ENCODE results near the gene IFFO2. TPM values are rescaled to one million over a fixed set of nuclear protein-coding genes. Genes with fewer than 3 reads are reported as not detected.

Gene IFFO2
- polyA plus RNA-seq, 1 of the 3 experiments (the other 2 are of a cell fraction): 10.5 TPM

GRCh38 chr1:18928406-18928805 is 28.1 kb downstream of the IFFO2 start:
- Histone ChIP-seq H3K79me2 (ENCODE audit: insufficient read depth) (peaks cover 71% of the 10 kb centered on the region), H4K20me1 (ENCODE audit: insufficient read depth) (no peaks in the 10 kb centered on the region), H2AFZ (ENCODE audit: low read depth) (no peak overlapping the region), H3K4me2 (peak overlapping the region; percentile 66), H3K27me3 (ENCODE audit: insufficient read depth) (no peaks in the 10 kb centered on the region), H3K9ac (no peak overlapping the region), H3K9me3 (no peaks in the 10 kb centered on the region), H3K36me3 (replicated peaks in 1 of 2; ENCODE audit: control insufficient read depth in 1 of 2, insufficient read depth in 2 of 2, low read length in 1 of 2) (no peaks in the 10 kb centered on the region), H3K27ac (ENCODE audit: low read depth in 2 of 2, low read length in 1 of 2) (peak overlapping the region in 1 of 2 experiments; percentile 94; a peak in 2 of 4 replicates), H3F3A (replicated peaks; ENCODE audit: insufficient read depth) (no peaks in the 10 kb centered on the region), H3K4me1 (ENCODE audit: control insufficient read depth in 1 of 2, insufficient read depth in 2 of 2, low read depth in 1 of 2, low read length in 1 of 2) (peaks cover 27 to 32% of the 10 kb centered on the region in 2 experiments; a peak in 3 of 4 replicates), H3K4me3 (ENCODE audit: low read depth in 2 of 2, low read length in 1 of 2) (no peak overlapping the region), H3K9me2 (no peaks in the 10 kb centered on the region)
- POLR2A ChIA-PET: no interaction called here
- 93% methylated on average over 5 of the region's 8 CpGs for WGBS (ENCODE audit: low lambda C conversion rate)
- CTCF ChIA-PET: interaction anchor here (0.9 to 8.4 kb wide), 3 partner anchors 16 to 22 kb away, joined by 3 to 98 read pairs (median 8); no protein-coding TSS in a partner anchor
- DNase-seq: no peak
- TF ChIP-seq USF1 (IDR thresholded peaks at IDR 0.05; ENCODE audit: borderline replicate concordance, low read depth) (no peak), EZH2phosphoT487 (IDR thresholded peaks at IDR 0.05; ENCODE audit: borderline replicate concordance, low read depth) (no peak), POLR2AphosphoS5 (IDR thresholded peaks at IDR 0.05; ENCODE audit: low read depth, low read length) (no peak), IRF3 (IDR thresholded peaks at IDR 0.05; ENCODE audit: low read depth, low read length) (no peak), REST (IDR thresholded peaks at IDR 0.05; ENCODE audit: low read depth, low read length) (no peak), RFX5 (IDR thresholded peaks at IDR 0.05; ENCODE audit: low read length) (no peak), FOSL2 (IDR thresholded peaks at IDR 0.05; ENCODE audit: borderline replicate concordance, low read depth) (no peak), TAF1 (IDR thresholded peaks at IDR 0.05; ENCODE audit: borderline replicate concordance, low read depth, low read length) (no peak), TEAD4 (IDR thresholded peaks at IDR 0.05; ENCODE audit: borderline replicate concordance, insufficient read depth) (no peak), FOXJ3 (CRISPR knock-in tag; IDR thresholded peaks at IDR 0.05) (no peak), NRF1 (IDR thresholded peaks at IDR 0.05; ENCODE audit: low read depth, low read length) (no peak), SMC3 (IDR thresholded peaks at IDR 0.05; ENCODE audit: low read depth, low read length) (no peak), YY1 (IDR thresholded peaks at IDR 0.05; ENCODE audit: low read depth) (no peak), SIN3A (IDR thresholded peaks at IDR 0.05; ENCODE audit: borderline replicate concordance, low read depth, low read length) (no peak), MEF2A (IDR thresholded peaks at IDR 0.05; ENCODE audit: borderline replicate concordance, low read depth) (no peak)
- TF ChIP-seq, protein P1, sequence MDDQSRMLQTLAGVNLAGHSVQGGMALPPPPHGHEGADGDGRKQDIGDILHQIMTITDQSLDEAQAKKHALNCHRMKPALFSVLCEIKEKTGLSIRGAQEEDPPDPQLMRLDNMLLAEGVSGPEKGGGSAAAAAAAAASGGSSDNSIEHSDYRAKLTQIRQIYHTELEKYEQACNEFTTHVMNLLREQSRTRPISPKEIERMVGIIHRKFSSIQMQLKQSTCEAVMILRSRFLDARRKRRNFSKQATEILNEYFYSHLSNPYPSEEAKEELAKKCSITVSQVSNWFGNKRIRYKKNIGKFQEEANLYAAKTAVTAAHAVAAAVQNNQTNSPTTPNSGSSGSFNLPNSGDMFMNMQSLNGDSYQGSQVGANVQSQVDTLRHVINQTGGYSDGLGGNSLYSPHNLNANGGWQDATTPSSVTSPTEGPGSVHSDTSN (IDR thresholded peaks at IDR 0.05): no peak

Data from SK-N-SH (cell line).